Activated CD4-positive, alpha-beta memory T cell treated with anti-CD3 and anti-CD28 coated beads, Interleukin-2, amount 10 ng/mL, durations not matched to agents 7 days and 5 days (primary cell): ENCODE data around the gene AGO3. TPM values are rescaled to one million over a fixed set of nuclear protein-coding genes. Genes with fewer than 3 reads are reported as not detected.

ENCODE experiments used
- CTCF ChIA-PET: fragments of 350-600 bp; sonication (Branson Sonifier 250); formaldehyde crosslinking; loops from one replicate; lab custom pipeline; 2021; ENCODE audit warnings: antibody characterized with exemption, inconsistent platforms; lab: Charles Lee
- POLR2A ChIA-PET: fragments of 350-600 bp; sonication (Branson Sonifier 250); formaldehyde crosslinking; loops from one replicate; lab custom pipeline; 2021; ENCODE audit warnings: antibody characterized with exemption; lab: Charles Lee
- DNase-seq: peaks from one replicate; pipeline ENCODE4 v3.0.0-alpha.2; 2020
- H3K27ac Mint-ChIP-seq: one replicate; pipeline ENCODE4 v1.8.0; 2021; ENCODE audit warnings: mild to moderate bottlenecking, mixed read lengths
- H3K27me3 Mint-ChIP-seq: one replicate; pipeline ENCODE4 v1.8.0; 2021; ENCODE audit warnings: mixed read lengths
- H3K36me3 Mint-ChIP-seq: one replicate; pipeline ENCODE4 v1.8.0; 2021; ENCODE audit warnings: low read depth, mixed read lengths
- H3K4me1 Mint-ChIP-seq: one replicate; pipeline ENCODE4 v1.8.0; 2021; ENCODE audit warnings: mixed read lengths
- H3K4me3 Mint-ChIP-seq: one replicate; pipeline ENCODE4 v1.8.0; 2021; ENCODE audit warnings: mild to moderate bottlenecking, mixed read lengths
- H3K9me3 Mint-ChIP-seq: one replicate; pipeline ENCODE4 v1.8.0; 2021; ENCODE audit warnings: mixed read lengths
- total RNA-seq, 2 experiments: library from RNA; stranded (reverse); gene quantifications; one replicate each; pipeline ENCODE4 v1.2.3, GENCODE V29; 2021

Gene AGO3
- total RNA-seq, 2 experiments from 2014 or later, result 22.2 to 22.8 TPM

DNA sequence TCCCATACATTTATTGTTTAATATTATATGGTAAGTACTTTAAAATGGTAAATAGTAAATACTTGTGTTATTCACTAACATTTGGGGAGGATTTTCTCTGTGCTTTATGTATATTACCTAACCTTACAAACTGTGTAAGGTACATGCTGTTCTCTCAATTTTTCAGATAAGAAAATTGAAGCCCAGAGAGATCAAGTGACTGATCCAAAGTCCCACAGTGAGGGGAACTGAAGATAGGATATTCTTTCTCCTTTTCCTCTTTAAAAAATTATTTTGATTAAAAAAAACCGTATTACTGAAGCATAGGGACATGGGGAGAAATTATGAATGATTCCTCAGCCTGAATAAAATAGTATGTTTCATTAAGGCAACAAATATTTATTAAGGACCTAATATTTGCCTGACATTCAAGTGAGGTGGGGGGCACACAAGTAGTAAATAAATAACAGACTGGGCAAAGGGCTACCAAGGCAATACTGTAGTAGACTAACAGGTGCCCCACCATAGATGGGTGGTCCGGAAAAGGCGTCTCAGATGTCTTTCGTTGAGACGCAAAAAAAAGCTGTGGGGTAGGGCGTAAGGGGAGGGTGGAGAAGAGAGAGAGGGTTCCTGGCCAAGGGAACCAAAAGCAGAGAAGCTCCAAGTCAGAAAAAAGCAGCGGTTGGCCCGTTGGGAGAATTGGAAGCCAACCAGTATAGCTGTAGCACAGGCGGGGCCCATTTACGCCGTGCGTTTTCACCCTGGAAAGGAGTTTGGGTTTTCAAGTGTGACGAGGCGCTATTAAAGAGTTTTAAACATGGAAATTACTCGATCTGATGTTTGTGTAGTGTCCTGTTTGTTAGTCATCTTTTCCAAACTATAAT, 944 bp upstream of the AGO3 start:
- POLR2A ChIA-PET, result interaction anchor here (0.7 to 3.5 kb wide), 13 partner anchors 8 to 457 kb away, joined by 3 to 58 read pairs (median 7); partner anchors contain the start of genes ADPRS, AGO1, CLSPN and TRAPPC3
- peak overlapping the region; percentile 93 for H3K27ac Mint-ChIP-seq
- CTCF ChIA-PET, result interaction anchor here (1.3 to 1.6 kb wide), 2 partner anchors 58 to 160 kb away, joined by 3 read pairs; partner anchors contain the start of gene CLSPN
- peak overlapping the region; percentile 83 for H3K4me3 Mint-ChIP-seq
- no peaks in the 10 kb centered on the region for H3K36me3 Mint-ChIP-seq
- H3K9me3 Mint-ChIP-seq, result no peaks in the 10 kb centered on the region
- no peaks in the 10 kb centered on the region for H3K27me3 Mint-ChIP-seq
- DNase-seq, result peak; percentile 44
- H3K4me1 Mint-ChIP-seq, result peaks cover 30% of the 10 kb centered on the region

DNA sequence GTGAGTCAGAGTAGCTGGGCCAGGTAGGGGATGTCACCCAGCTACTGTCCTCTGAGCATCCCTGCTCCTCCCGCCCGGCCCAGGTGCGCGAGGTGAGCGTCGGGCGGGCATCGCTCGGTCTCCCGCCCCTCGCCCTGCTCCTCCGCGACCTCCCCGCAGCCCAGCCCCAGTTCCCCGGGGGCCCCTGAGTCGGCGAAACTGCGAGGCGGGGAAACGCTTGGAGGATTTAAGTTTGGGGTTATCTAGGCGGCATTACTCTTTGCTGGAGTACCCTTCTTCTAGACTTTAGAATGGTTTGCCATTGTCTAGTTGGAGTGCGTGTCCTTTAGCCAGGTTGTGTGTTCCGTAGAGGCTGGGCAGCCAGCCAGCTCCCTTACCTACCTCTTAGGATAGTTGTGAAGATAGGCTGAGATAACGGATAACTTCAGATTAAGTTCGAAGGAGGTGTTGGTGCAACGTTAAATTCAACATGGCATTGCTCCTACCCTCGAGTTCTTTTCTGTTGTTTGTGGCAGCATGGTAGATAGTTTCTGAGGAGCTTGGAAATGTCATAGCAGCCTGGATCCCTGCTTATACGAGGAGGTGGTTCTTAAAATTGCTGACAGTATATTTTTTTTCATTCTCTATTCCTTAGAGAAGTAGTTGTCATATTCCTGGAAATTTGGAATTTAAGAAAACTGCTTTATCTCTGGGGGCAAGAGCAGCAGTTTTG, 697 bp downstream of the AGO3 start:
- no peak for DNase-seq

DNA sequence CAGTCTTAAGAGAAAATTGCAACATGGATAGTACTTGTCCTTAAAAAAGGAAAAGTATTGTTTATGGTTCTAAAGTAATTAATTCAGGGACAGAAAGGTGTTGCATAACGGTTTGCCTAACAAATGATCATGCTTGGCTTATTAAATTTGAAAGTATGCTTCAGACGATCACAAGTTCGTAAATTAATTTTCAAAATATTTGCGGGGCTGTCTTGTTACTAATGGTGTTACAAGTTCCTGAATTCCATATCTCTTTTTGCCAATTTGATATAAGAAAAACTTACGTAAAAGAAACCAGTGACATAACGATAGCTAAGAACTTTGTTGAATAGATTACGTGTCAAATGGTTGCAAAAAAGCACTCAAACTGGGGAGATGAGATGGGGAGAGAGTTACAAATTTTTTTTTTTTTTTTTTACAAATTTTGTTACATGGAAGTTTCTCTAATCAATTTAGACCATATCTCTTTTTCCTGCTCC, 1.3 kb downstream of the AGO3 start:
- ChIA-PET POLR2A (interaction anchor here (1.4 to 3.5 kb wide), 9 partner anchors 11 to 228 kb away, joined by 4 to 58 read pairs (median 9); partner anchors contain the start of genes ADPRS, AGO1 and CLSPN), CTCF (interaction anchor here (0.7 to 2.7 kb wide), 4 partner anchors 50 to 157 kb away, joined by 3 to 21 read pairs (median 4); partner anchors contain the start of genes ADPRS and AGO1)
- Mint-ChIP-seq H3K36me3 (no peaks in the 10 kb centered on the region), H3K9me3 (no peaks in the 10 kb centered on the region), H3K27me3 (no peaks in the 10 kb centered on the region), H3K4me3 (peak overlapping the region; percentile 94), H3K27ac (no peak overlapping the region), H3K4me1 (peaks cover 36% of the 10 kb centered on the region)
- DNase-seq, result no peak

More for the DNA sequence above, 697 bp downstream of the AGO3 start:
- H3K36me3 Mint-ChIP-seq, result no peaks in the 10 kb centered on the region
- peak overlapping the region; percentile 86 for H3K27ac Mint-ChIP-seq
- no peaks in the 10 kb centered on the region for H3K9me3 Mint-ChIP-seq
- H3K4me1 Mint-ChIP-seq, result peaks cover 36% of the 10 kb centered on the region
- CTCF ChIA-PET, result interaction anchor here (0.5 to 2.7 kb wide), 5 partner anchors 12 to 162 kb away, joined by 3 to 21 read pairs (median 3); partner anchors contain the start of genes AGO1 and CLSPN
- no peaks in the 10 kb centered on the region for H3K27me3 Mint-ChIP-seq
- POLR2A ChIA-PET, result interaction anchor here (0.8 to 3.5 kb wide), 20 partner anchors 8 to 455 kb away, joined by 3 to 58 read pairs (median 5); partner anchors contain the start of genes ADPRS, AGO1, CLSPN and TEKT2
- H3K4me3 Mint-ChIP-seq, result peak overlapping the region; percentile 94

DNA sequence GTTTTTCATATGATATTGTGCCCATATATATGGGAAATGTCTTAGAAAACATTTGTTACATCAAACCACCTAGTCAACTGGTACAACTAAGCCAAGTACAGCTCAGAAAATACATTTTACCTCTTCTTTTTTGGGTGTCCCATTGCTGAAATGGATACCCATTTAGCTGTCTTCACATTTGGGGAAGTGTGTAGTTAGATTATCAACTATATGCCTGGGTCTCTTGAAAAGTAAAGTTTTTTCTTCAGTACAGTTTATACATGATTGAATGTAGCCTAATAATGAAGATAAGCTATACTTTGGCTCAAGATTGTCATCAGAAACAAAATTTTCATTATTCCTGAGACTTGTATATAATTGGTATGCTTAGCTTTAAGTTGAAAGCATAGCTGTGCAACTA, 2.0 kb downstream of the AGO3 start:
- DNase-seq, result no peak
- Mint-ChIP-seq H3K36me3 (no peaks in the 10 kb centered on the region), H3K9me3 (no peaks in the 10 kb centered on the region), H3K27me3 (no peaks in the 10 kb centered on the region), H3K27ac (no peak overlapping the region), H3K4me1 (peaks cover 36% of the 10 kb centered on the region), H3K4me3 (no peak overlapping the region)
- ChIA-PET CTCF (interaction anchor here (1.0 to 2.7 kb wide), 3 partner anchors 51 to 167 kb away, joined by 3 to 21 read pairs (median 4); partner anchors contain the start of genes ADPRS and AGO1), POLR2A (interaction anchor here (3.5 kb wide), 1 partner anchor 10 kb away, joined by 58 read pairs; no protein-coding TSS in a partner anchor)

DNA sequence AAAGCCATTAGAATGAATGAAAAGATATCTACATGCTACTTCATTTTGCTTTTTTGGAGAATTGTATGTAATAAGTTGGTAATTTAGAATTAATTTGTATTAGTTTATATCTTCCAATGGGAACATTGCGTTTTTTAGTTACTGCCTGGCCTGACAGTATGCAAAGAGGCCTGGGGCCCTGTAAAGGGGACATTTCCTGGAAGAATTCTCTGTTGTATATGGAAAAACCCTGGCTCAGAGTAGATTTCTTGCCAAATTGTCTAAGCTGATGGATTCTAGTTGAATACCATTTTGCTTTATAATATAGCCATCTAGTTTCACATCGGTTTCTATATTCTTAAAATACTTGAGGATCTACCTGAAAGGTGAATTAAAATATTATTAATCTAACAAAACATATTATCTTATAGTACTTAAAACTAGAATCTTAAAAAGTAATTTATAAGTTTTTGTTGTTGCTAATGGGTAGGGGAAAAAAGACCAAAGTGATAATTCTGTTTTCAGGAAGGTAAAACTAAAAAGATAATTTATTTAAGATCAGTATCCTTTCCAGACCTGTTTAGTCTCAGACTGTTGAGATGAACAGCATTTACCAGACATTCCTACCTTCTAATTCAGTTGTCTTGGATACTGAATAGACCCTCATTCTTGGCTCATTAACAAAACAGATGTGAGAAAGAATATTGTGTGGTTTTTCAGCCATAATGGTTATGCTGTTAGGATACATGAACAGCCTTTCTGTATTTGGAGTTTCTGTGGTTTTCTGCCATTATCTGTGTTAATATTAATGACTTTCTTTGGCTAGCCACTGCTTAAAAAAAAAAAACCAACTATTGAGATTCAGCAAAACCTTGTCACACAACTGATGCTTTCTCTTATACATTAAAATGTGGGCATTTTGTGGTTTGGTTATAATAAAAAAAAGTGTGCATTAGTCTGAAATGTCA, 4.8 kb downstream of the AGO3 start:
- Mint-ChIP-seq H3K4me1 (peaks cover 30% of the 10 kb centered on the region), H3K9me3 (no peaks in the 10 kb centered on the region), H3K4me3 (no peak overlapping the region), H3K27ac (no peak overlapping the region), H3K36me3 (peaks cover 2% of the 10 kb centered on the region), H3K27me3 (no peaks in the 10 kb centered on the region)
- CTCF ChIA-PET, result no interaction called here
- POLR2A ChIA-PET, result no interaction called here
- no peak for DNase-seq

DNA sequence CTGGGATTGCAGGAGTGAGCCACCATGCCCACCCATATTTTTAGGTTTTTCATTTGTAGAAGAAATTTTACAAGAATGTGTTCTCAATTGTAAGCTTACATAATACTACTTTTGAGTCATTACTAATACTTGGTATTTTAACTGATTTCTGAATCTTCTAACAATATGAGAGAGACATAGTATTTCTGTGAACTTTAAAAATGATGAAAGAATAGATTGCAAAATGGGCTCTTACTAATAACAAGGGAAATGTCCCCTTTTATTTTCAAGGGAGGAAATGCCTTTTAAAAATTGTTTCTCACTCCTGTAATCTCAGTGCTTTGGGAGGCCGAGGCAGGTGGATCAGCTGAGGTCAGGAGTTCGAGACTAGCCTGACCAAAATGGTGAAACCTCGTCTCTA, 5.9 kb downstream of the AGO3 start:
- Mint-ChIP-seq H3K27me3 (no peaks in the 10 kb centered on the region), H3K36me3 (peaks cover 5% of the 10 kb centered on the region), H3K9me3 (no peaks in the 10 kb centered on the region), H3K27ac (no peak overlapping the region), H3K4me3 (no peak overlapping the region), H3K4me1 (peaks cover 35% of the 10 kb centered on the region)
- CTCF ChIA-PET, result no interaction called here
- POLR2A ChIA-PET, result no interaction called here
- DNase-seq, result no peak

DNA sequence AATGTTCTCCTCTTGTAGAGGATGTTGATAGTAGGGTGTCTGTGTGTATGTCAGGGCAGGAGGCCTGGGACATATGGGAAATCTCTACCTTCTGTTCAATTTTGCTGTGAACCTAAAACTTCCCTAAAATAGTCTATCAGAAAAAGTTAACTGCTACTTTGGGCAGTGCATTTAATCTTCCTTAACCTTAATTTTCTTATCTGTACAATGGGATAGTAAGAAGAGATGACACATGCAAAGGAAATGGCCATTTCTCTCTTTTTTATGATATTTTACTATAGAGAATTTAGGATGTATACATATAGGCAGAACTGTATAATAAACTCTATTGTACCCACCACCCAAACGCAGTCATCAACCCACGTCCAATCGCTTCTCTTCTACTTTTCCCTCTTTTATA, 8.6 kb downstream of the AGO3 start:
- Mint-ChIP-seq H3K9me3 (no peaks in the 10 kb centered on the region), H3K4me1 (peaks cover 35% of the 10 kb centered on the region), H3K36me3 (peaks cover 5% of the 10 kb centered on the region), H3K27me3 (no peaks in the 10 kb centered on the region), H3K4me3 (no peak overlapping the region), H3K27ac (no peak overlapping the region)
- CTCF ChIA-PET, result no interaction called here
- POLR2A ChIA-PET, result interaction anchor here (1.2 kb wide), 1 partner anchor 8 kb away, joined by 4 read pairs; the partner anchor contains the start of gene AGO3
- no peak for DNase-seq

DNA sequence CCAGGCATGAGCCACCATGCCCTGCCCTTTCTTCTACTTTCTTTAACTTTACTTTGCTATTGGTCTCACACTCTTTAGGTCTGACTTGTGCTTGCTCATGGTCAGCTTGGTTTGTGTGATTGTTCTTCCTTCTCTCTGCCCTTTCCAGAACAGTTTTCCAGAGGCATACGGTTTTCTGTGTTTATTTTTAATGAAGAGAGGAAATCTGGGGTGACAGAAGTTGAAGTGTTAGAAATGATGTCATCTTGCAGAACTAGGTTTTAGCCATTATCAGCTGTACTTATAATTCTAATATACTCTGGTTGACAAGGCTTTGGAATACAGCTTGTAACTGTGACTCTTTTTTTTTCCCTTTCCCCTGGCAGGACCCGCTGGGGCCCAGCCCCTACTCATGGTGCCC, 14.4 kb downstream of the AGO3 start:
- Mint-ChIP-seq H3K4me3 (no peak overlapping the region), H3K9me3 (no peaks in the 10 kb centered on the region), H3K4me1 (peaks cover 45% of the 10 kb centered on the region), H3K27me3 (no peaks in the 10 kb centered on the region), H3K27ac (no peak overlapping the region), H3K36me3 (peaks cover 24% of the 10 kb centered on the region)
- DNase-seq, result no peak
- CTCF ChIA-PET, result interaction anchor here (0.7 kb wide), 1 partner anchor 51 kb away, joined by 3 read pairs; no protein-coding TSS in a partner anchor
- POLR2A ChIA-PET, result interaction anchor here (4.7 kb wide), 1 partner anchor 14 kb away, joined by 58 read pairs; the partner anchor contains the start of gene AGO3

DNA sequence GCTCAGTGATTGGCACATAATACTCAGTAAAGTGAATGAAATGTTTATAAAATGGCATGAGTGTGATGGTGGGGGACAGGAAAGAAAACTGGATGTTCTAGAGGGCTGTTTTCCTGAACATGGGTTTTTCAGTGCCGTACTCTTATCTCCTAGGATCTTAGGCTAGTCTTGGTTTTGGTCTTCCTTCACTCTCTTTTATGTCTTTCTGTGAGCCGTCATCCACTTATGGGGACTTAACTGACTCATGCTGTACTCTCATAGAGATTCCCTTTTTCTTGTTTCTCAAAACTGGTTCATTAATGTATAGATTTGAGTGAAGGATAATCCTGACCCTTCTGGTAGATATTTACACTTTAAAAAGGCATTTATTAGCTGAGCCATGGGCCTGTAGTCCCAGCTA, 16.6 kb downstream of the AGO3 start:
- POLR2A ChIA-PET, result interaction anchor here (1.0 kb wide), 1 partner anchor 16 kb away, joined by 4 read pairs; the partner anchor contains the start of gene AGO3

DNA sequence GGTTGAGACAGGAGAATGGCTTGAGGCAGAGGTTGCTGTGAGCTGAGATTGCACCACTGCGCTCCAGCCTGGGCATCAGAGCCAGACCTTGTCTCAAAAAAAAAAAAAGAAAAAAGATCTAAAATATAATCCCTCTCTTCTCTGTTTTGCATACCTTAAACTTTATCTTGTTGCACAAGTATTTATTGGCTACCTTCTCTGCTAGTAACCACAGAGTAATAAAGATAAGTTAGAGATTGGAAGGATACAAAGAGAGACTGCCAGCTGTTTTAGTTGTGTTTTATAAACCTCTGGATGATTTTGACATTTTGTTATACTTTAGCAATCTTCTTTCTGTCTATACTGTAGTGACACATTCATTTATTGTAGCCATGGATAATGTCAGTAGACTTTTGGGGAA, 27.7 kb downstream of the AGO3 start:
- Mint-ChIP-seq H3K9me3 (no peaks in the 10 kb centered on the region), H3K4me3 (no peak overlapping the region), H3K27me3 (no peaks in the 10 kb centered on the region), H3K27ac (no peak overlapping the region), H3K4me1 (no peaks in the 10 kb centered on the region), H3K36me3 (peaks cover 3% of the 10 kb centered on the region)
- POLR2A ChIA-PET, result interaction anchor here (0.7 kb wide), 1 partner anchor 28 kb away, joined by 5 read pairs; the partner anchor contains the start of gene AGO3
- no peak for DNase-seq
- CTCF ChIA-PET, result no interaction called here

More for the DNA sequence above, 16.6 kb downstream of the AGO3 start:
- no peaks in the 10 kb centered on the region for H3K27me3 Mint-ChIP-seq
- H3K36me3 Mint-ChIP-seq, result peaks cover 19% of the 10 kb centered on the region
- CTCF ChIA-PET, result no interaction called here
- no peaks in the 10 kb centered on the region for H3K9me3 Mint-ChIP-seq
- H3K4me3 Mint-ChIP-seq, result no peak overlapping the region
- no peak for DNase-seq
- peaks cover 33% of the 10 kb centered on the region for H3K4me1 Mint-ChIP-seq
- H3K27ac Mint-ChIP-seq, result no peak overlapping the region

DNA sequence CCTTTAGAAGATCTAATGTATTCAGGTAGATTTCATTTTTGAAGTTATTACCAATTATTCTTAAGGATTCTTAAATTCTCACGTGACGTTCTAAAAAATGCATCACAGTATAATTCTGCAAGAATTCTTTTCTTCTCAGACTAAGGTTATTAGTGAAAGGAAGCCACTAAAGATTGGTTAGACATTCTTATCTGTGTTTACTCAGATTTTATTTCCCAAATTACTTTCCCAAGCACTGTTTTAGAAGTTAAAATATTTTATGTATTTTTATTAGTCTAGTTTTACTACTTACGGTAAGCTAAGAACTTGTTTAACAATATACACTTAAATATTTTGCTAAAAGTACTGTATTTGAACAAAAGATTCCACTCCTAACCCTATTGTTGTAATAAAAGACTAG, 28.4 kb downstream of the AGO3 start:
- DNase-seq, result no peak
- CTCF ChIA-PET, result no interaction called here
- Mint-ChIP-seq H3K4me1 (no peaks in the 10 kb centered on the region), H3K4me3 (no peak overlapping the region), H3K36me3 (peaks cover 5% of the 10 kb centered on the region), H3K27ac (no peak overlapping the region), H3K9me3 (no peaks in the 10 kb centered on the region), H3K27me3 (no peaks in the 10 kb centered on the region)
- POLR2A ChIA-PET, result no interaction called here
